Stomach (tissue), 4 donors: ENCODE data around the gene ENPP6.

ENCODE experiments used
- EP300 ChIP-seq: sonication (generic); formaldehyde crosslinking; IDR thresholded peaks from one replicate; pipeline ENCODE4 v1.6.1; 2017; ENCODE audit warnings: antibody characterized with exemption
- POLR2A ChIP-seq, 4 donors: fragments of 450-650 bp; IDR thresholded peaks; one replicate each; pipeline ENCODE4 v1.6.1; 2016; ENCODE audit warnings: antibody characterized with exemption in 4 of 4, control low read depth in 2 of 4, mild to moderate bottlenecking in 1 of 4, moderate library complexity in 1 of 4
- POLR2AphosphoS5 ChIP-seq, 3 donors: sonication (generic); formaldehyde crosslinking; IDR thresholded peaks; one replicate each; pipeline ENCODE4 v1.6.1; 2016; ENCODE audit warnings: antibody characterized with exemption in 3 of 3
- TF ChIP-seq, protein P1 (sequence below), 7 experiments: fragments of 450-650 bp in 4 of 7; fragments of 200-600 bp in 3 of 7; sonication (generic) in 3 of 7; IDR thresholded peaks; one replicate each; pipeline ENCODE4 v1.5.1; 2016 to 2019; ENCODE audit warnings: antibody characterized with exemption in 7 of 7, control low read depth in 2 of 7, mild to moderate bottlenecking in 1 of 7

DNA sequence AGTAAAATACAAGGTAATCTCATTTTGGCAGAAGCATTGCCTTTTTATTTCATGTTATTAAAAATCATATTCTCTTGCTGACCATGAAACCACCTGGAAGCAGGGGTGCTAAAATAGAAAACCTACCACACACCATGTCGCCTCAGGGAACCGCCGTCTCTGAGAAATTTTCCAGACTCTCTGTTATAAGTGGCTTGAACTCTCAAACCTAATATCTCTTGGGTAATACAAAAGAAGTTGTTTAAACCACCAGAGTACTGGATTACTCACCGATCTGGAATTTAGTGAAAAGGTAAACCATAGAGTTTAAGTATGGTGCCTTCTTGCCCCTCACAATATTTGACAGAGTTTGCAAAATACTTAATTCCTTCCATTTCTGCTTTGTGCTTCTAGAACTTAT lies 27.7 kb downstream of the ENPP6 start:
- TF ChIP-seq, protein P1, sequence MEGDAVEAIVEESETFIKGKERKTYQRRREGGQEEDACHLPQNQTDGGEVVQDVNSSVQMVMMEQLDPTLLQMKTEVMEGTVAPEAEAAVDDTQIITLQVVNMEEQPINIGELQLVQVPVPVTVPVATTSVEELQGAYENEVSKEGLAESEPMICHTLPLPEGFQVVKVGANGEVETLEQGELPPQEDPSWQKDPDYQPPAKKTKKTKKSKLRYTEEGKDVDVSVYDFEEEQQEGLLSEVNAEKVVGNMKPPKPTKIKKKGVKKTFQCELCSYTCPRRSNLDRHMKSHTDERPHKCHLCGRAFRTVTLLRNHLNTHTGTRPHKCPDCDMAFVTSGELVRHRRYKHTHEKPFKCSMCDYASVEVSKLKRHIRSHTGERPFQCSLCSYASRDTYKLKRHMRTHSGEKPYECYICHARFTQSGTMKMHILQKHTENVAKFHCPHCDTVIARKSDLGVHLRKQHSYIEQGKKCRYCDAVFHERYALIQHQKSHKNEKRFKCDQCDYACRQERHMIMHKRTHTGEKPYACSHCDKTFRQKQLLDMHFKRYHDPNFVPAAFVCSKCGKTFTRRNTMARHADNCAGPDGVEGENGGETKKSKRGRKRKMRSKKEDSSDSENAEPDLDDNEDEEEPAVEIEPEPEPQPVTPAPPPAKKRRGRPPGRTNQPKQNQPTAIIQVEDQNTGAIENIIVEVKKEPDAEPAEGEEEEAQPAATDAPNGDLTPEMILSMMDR (IDR thresholded peaks at IDR 0.05) = no peak
- no peak for TF ChIP-seq POLR2A (IDR thresholded peaks at IDR 0.05)
- TF ChIP-seq EP300 = no peak
- no peak for TF ChIP-seq POLR2AphosphoS5 (IDR thresholded peaks at IDR 0.05)
